Psoas muscle (tissue), 8 donors: Measurements from ENCODE around the gene NXPE1. TPM values are rescaled to one million over a fixed set of nuclear protein-coding genes. Genes with fewer than 3 reads are reported as not detected.
A peak's percentile ranks its signal among the peaks of the same experiment; 100 is the strongest.
"Not testable (repeated sequence)": the region's sequence is repeated elsewhere in the genome, so short reads cannot be mapped to it uniquely, and the experiment has no call there.

Experiments
- ATAC-seq, 4 donors: fragments of 200-7000 bp; cut with Tn5 transposase; one replicate each; pipeline ENCODE4 v1.9.1; 2020; ENCODE audit warnings: moderate library complexity in 3 of 4, mild to moderate bottlenecking in 2 of 4
- DNase-seq, 2 donors: peaks; one replicate each; pipeline ENCODE4 v3.0.0-alpha.2; 2020
- H3K27ac ChIP-seq: fragments of 200-600 bp; one replicate; pipeline ENCODE4 v1.8.0; 2022
- H3K27me3 ChIP-seq, 3 donors: fragments of 200-600 bp in 1 of 3; one replicate each; pipeline versions ENCODE4 v1.6.1 to v1.8.0; 2013 to 2022; ENCODE audit warnings: low read length in 2 of 3, mild to moderate bottlenecking in 2 of 3, moderate library complexity in 1 of 3; ENCODE audit not compliant: insufficient read depth in 3 of 3
- H3K36me3 ChIP-seq, 2 donors: fragments of 200-600 bp in 1 of 2; one replicate each; pipeline versions ENCODE4 v1.6.1 to v1.8.0; 2013 to 2022; ENCODE audit warnings: low read depth in 1 of 2, mild to moderate bottlenecking in 1 of 2, moderate library complexity in 1 of 2; ENCODE audit not compliant: insufficient read depth in 1 of 2
- H3K4me1 ChIP-seq: fragments of 200-600 bp; one replicate; pipeline ENCODE4 v1.8.0; 2022
- H3K4me3 ChIP-seq: fragments of 200-600 bp; one replicate; pipeline ENCODE4 v1.8.0; 2022; ENCODE audit warnings: mild to moderate bottlenecking
- H3K9me3 ChIP-seq: fragments of 200-600 bp; one replicate; pipeline ENCODE4 v1.8.0; 2022
- CTCF ChIP-seq: fragments of 200-600 bp; IDR thresholded peaks from one replicate; pipeline ENCODE4 v1.8.0; 2022; ENCODE audit warnings: antibody characterized with exemption
- WGBS, 3 donors: extraction: QIAGEN DNeasy Blood & Tissue Kit; methylation state at CpG; one replicate each; pipeline versions ENCODE4 v1.1.6 to v1.1.7; 2013; 5-methylcytosine and 5-hydroxymethylcytosine counted together
- intact Hi-C, 2 donors: fragments of 100-400 bp; cut with DNase I; formaldehyde crosslinking; loops; one replicate each; pipeline versions ENCODE4 v1.11.0 to v1.14.2; 2022
- long read RNA-seq, 2 donors: library from polyadenylated mRNA; unstranded; transcript quantifications; one replicate each; pipeline ENCODE4 v2.0.0, GENCODE V29; 2021
- polyA plus RNA-seq, 3 donors: library from polyadenylated mRNA; stranded (reverse); fragments of 200-250 nt; gene quantifications; one replicate each; pipeline ENCODE4 v1.2.3, GENCODE V29; 2013
- total RNA-seq, 4 donors: library from RNA; stranded (reverse); fragmentation: NEBNext Ultra II Directional in 2 of 4; extraction: Animal tissue kit (Norgen Biotek cat#: 25700) in 2 of 4; gene quantifications; one replicate each; pipeline versions ENCODE4 v1.2.1 to v1.2.4, GENCODE V29; 2021 to 2023
- donor health status: healthy with polysubstance abuse.
- donor health status: DM: no; HTN: no; CAD: no; lungs with moderate emphysema.
- donor health status: Bipolar disorder and iron deficiency.
- donor health status: healthy.
- donor health status: DM: yes; HTN: yes; CAD: no.
- donor health status: DM: no; HTN: no; CAD: no.
- donor health status: DM: no; HTN: no; CAD: no.
- donor health status: DM: yes; HTN: yes; CAD: no.

The NXPE1 gene
- total RNA-seq (under 1 TPM in 2 of 4 donors, not detected in 2; 0.24 to 0.39 TPM), polyA plus RNA-seq (under 1 TPM in 2 of 3 donors, not detected in 1; 0.08 to 0.15 TPM)
- long read RNA-seq, donor 1 = 0 reads
- long read RNA-seq, donor 2 = 0 reads

- intact Hi-C loops = no loop called here
- H3K27me3 ChIP-seq = no peaks in the 10 kb centered on the region
- DNase-seq (no peak), ATAC-seq (peak in 1 of 4 donors; percentile 42)
- no peaks in the 10 kb centered on the region for H3K4me1 ChIP-seq
- H3K4me3 ChIP-seq = no peak within 1 kb of the TSS
- no peak for TF ChIP-seq CTCF
- no peaks in the 10 kb centered on the region for H3K9me3 ChIP-seq
- no peak within 1 kb of the TSS for H3K27ac ChIP-seq
- WGBS, 3 donors = 65 to 67% (median 66%) methylated on average over 4 of the region's 4 CpGs
- no peaks in the 10 kb centered on the region for H3K36me3 ChIP-seq
Measured at GRCh38 chr11:114559425-114560310, at the start of gene NXPE1. Gene NXPE1 (minus strand): TSS chr11:114559881. CDS start chr11:114551201, 8,680 bp downstream.

- ATAC-seq (no peak), DNase-seq (no peak)
- intact Hi-C loops = no loop called here
- WGBS, 3 donors = 92 to 93% (median 93%) methylated on average over 9 of the region's 9 CpGs
- Histone ChIP-seq H3K4me3 (no peak overlapping the region), H3K36me3 (no peaks in the 10 kb centered on the region), H3K9me3 (no peaks in the 10 kb centered on the region), H3K27me3 (no peaks in the 10 kb centered on the region), H3K4me1 (no peaks in the 10 kb centered on the region), H3K27ac (no peak overlapping the region)
- TF ChIP-seq CTCF = no peak
Measured at GRCh38 chr11:114609429-114609828, 49.7 kb upstream of the NXPE1 start.

- WGBS, 3 donors = 83 to 87% (median 84%) methylated on average over 9 of the region's 9 CpGs
- H3K27ac ChIP-seq, H3K4me3 ChIP-seq, H3K27me3 ChIP-seq, intact Hi-C loops, H3K9me3 ChIP-seq, DNase-seq, H3K36me3 ChIP-seq, ATAC-seq, H3K4me1 ChIP-seq: not testable (repeated sequence)
Measured at GRCh38 chr11:114608605-114609004, 48.9 kb upstream of the NXPE1 start.

GRCh38 chr11:114607753-114608459 is 48.2 kb upstream of the NXPE1 start:
- Histone ChIP-seq H3K9me3 (no peaks in the 10 kb centered on the region), H3K27ac (no peak overlapping the region), H3K27me3 (no peaks in the 10 kb centered on the region), H3K4me1 (no peaks in the 10 kb centered on the region), H3K36me3 (no peaks in the 10 kb centered on the region), H3K4me3 (no peak overlapping the region)
- intact Hi-C loops = no loop called here
- 88 to 89% (median 89%) methylated on average over 11 of the region's 11 CpGs for WGBS, 3 donors
- no peak for TF ChIP-seq CTCF
- DNase-seq (no peak), ATAC-seq (no peak)

- H3K9me3 ChIP-seq, H3K27ac ChIP-seq, H3K27me3 ChIP-seq, ATAC-seq, H3K4me3 ChIP-seq, H3K36me3 ChIP-seq, intact Hi-C loops, DNase-seq, H3K4me1 ChIP-seq: not testable (repeated sequence)
- WGBS, 3 donors = 91 to 95% (median 93%) methylated on average over 5 of the region's 5 CpGs
Measured at GRCh38 chr11:114606802-114607075, 47.1 kb upstream of the NXPE1 start.
